Upper lobe of left lung (tissue), 6 donors: ENCODE measurements around the gene ZNF254. TPM values are rescaled to one million over a fixed set of nuclear protein-coding genes. Genes with fewer than 3 reads are reported as not detected.

Experiments
- ATAC-seq, 2 donors: fragments of 200-7000 bp; cut with Tn5 transposase; one replicate each; pipeline ENCODE4 v1.9.1; 2022; ENCODE audit warnings: mild to moderate bottlenecking in 2 of 2, moderate library complexity in 2 of 2; ENCODE audit not compliant: low FRiP score in 2 of 2
- DNase-seq, 2 donors: peaks; one replicate each; pipeline ENCODE4 v3.0.0-alpha.2; 2019 to 2020
- H3K27ac ChIP-seq, 4 donors: fragments of 200-600 bp; sonication (generic); one replicate each; pipeline ENCODE4 v1.5.1; 2016 to 2019
- H3K27me3 ChIP-seq, 4 donors: fragments of 200-600 bp; sonication (generic); one replicate each; pipeline ENCODE4 v1.5.1; 2017 to 2019
- H3K36me3 ChIP-seq, 4 donors: fragments of 200-600 bp; sonication (generic); one replicate each; pipeline ENCODE4 v1.5.1; 2016 to 2019
- H3K4me1 ChIP-seq, 4 donors: fragments of 200-600 bp; sonication (generic); one replicate each; pipeline ENCODE4 v1.5.1; 2018 to 2019
- H3K4me3 ChIP-seq, 4 donors: fragments of 200-600 bp; sonication (generic); one replicate each; pipeline ENCODE4 v1.5.1; 2017 to 2019; ENCODE audit warnings: mild to moderate bottlenecking in 2 of 4, moderate library complexity in 1 of 4
- H3K9me3 ChIP-seq, 4 donors: fragments of 200-600 bp; sonication (generic); one replicate each; pipeline ENCODE4 v1.5.1; 2018 to 2019
- CTCF ChIP-seq, 6 experiments: fragments of 450-650 bp in 4 of 6; fragments of 200-600 bp in 2 of 6; sonication (generic) in 2 of 6; IDR thresholded peaks; one replicate each; pipeline ENCODE4 v1.5.1; 2016 to 2019; ENCODE audit warnings: antibody characterized with exemption in 6 of 6
- EP300 ChIP-seq, 4 donors: sonication (generic); formaldehyde crosslinking; IDR thresholded peaks; one replicate each; pipeline ENCODE4 v1.5.1; 2017; ENCODE audit warnings: antibody characterized with exemption in 4 of 4, control low read depth in 2 of 4
- POLR2A ChIP-seq, 4 donors: fragments of 450-650 bp; IDR thresholded peaks; one replicate each; pipeline ENCODE4 v1.5.1; 2016 to 2017; ENCODE audit warnings: antibody characterized with exemption in 4 of 4, mild to moderate bottlenecking in 2 of 4
- POLR2AphosphoS5 ChIP-seq, 2 donors: sonication (generic); formaldehyde crosslinking; IDR thresholded peaks; one replicate each; pipeline ENCODE4 v1.5.1; 2017; ENCODE audit warnings: antibody characterized with exemption in 2 of 2
- WGBS, 2 donors: methylation state at CpG; one replicate each; pipeline ENCODE4 v1.1.5; 2017 to 2018; 5-methylcytosine and 5-hydroxymethylcytosine counted together
- total RNA-seq, 6 donors: library from RNA; depleted of rRNA in 4 of 6; stranded (reverse); fragments of >200 nt in 4 of 6; gene quantifications; one replicate each; pipeline versions ENCODE4 v1.1.0 to v1.2.1, GENCODE V29; 2016 to 2021
- donor health status: DM: no; HTN: no; CAD: no; lungs with moderate emphysema.
- donor health status: DM: no; HTN: yes; CAD: no; lungs with severe emphysema.

Gene ZNF254
- total RNA-seq, 6 donors from 2014 or later = 15.5 to 60.0 (median 18.9) TPM

GRCh38 chr19:24166055-24166454, 79.1 kb downstream of the ZNF254 start:
- no peaks in the 10 kb centered on the region for H3K4me1 ChIP-seq
- TF ChIP-seq CTCF (IDR thresholded peaks at IDR 0.05) (no peak), EP300 (IDR thresholded peaks at IDR 0.05) (no peak)
- no peak for ATAC-seq
- peaks cover 0 to 52% (median 18%) of the 10 kb centered on the region in 4 donors for H3K9me3 ChIP-seq
- no peak overlapping the region for H3K4me3 ChIP-seq
- no peak for DNase-seq
- no peaks in the 10 kb centered on the region for H3K27me3 ChIP-seq
- no peaks in the 10 kb centered on the region for H3K36me3 ChIP-seq
- H3K27ac ChIP-seq = no peak overlapping the region
- 84 to 90% methylated on average over 3 of the region's 3 CpGs for WGBS, 2 donors

GRCh38 chr19:24173882-24174281, 86.9 kb downstream of the ZNF254 start:
- no peaks in the 10 kb centered on the region for H3K27me3 ChIP-seq
- H3K9me3 ChIP-seq = peaks cover 5 to 33% (median 26%) of the 10 kb centered on the region in 4 donors
- no peak for ATAC-seq
- no peak overlapping the region for H3K27ac ChIP-seq
- no peak for DNase-seq
- no peaks in the 10 kb centered on the region for H3K36me3 ChIP-seq
- WGBS, 2 donors = 93 to 96% methylated on average over 2 of the region's 2 CpGs
- H3K4me1 ChIP-seq = no peaks in the 10 kb centered on the region
- no peak overlapping the region for H3K4me3 ChIP-seq
- TF ChIP-seq POLR2AphosphoS5 (IDR thresholded peaks at IDR 0.05) (no peak), CTCF (IDR thresholded peaks at IDR 0.05) (no peak), POLR2A (IDR thresholded peaks at IDR 0.05) (no peak), EP300 (IDR thresholded peaks at IDR 0.05) (no peak)

GRCh38 chr19:24177686-24178085, 90.7 kb downstream of the ZNF254 start:
- ATAC-seq = no peak
- DNase-seq = peak in 1 of 2 donors; percentile 63
- Histone ChIP-seq H3K4me3 (no peak overlapping the region), H3K36me3 (no peaks in the 10 kb centered on the region), H3K27ac (no peak overlapping the region), H3K4me1 (no peaks in the 10 kb centered on the region), H3K27me3 (no peaks in the 10 kb centered on the region), H3K9me3 (peaks cover 5 to 48% (median 29%) of the 10 kb centered on the region in 4 donors)
- WGBS, 2 donors = 84 to 98% methylated on average over 7 to 16 of the region's 18 CpGs
- TF ChIP-seq CTCF (IDR thresholded peaks at IDR 0.05) = no peak
- no peak for TF ChIP-seq POLR2AphosphoS5 (IDR thresholded peaks at IDR 0.05)
- TF ChIP-seq EP300 (IDR thresholded peaks at IDR 0.05) = no peak
- TF ChIP-seq POLR2A (IDR thresholded peaks at IDR 0.05) = no peak

- Histone ChIP-seq H3K4me3 (no peak overlapping the region), H3K27ac (no peak overlapping the region), H3K4me1 (no peaks in the 10 kb centered on the region), H3K36me3 (no peaks in the 10 kb centered on the region), H3K9me3 (peaks cover 5 to 43% (median 29%) of the 10 kb centered on the region in 4 donors), H3K27me3 (no peaks in the 10 kb centered on the region)
- no peak for TF ChIP-seq EP300 (IDR thresholded peaks at IDR 0.05)
- no peak for TF ChIP-seq POLR2A (IDR thresholded peaks at IDR 0.05)
- TF ChIP-seq CTCF (IDR thresholded peaks at IDR 0.05) = no peak
- TF ChIP-seq POLR2AphosphoS5 (IDR thresholded peaks at IDR 0.05) = no peak
- ATAC-seq (no peak), DNase-seq (peak in 1 of 2 donors; percentile 32)
- 92 to 97% methylated on average over 13 to 17 of the region's 17 CpGs for WGBS, 2 donors
Observed at GRCh38 chr19:24178207-24178606, 91.2 kb downstream of the ZNF254 start.

Other genes with a start within 250 kb of the ZNF254 start
- gene ZNF726, start 172.3 kb upstream of the ZNF254 start, total RNA-seq = 10 to 100 TPM in 2 of 6 donors, 1 to 10 TPM in 4; 1.9 to 14.9 (median 5.0) TPM